ENCODE results near the gene DSG2.

Gene DSG2

GRCh38 chr18:31510319-31510718 lies 12.3 kb downstream of the DSG2 start:
- no peak for TF ChIP-seq ZNF274 (IDR thresholded peaks at IDR 0.05; ENCODE audit: low read depth, low read length)
- H3K4me3 ChIP-seq (ENCODE audit: low read length): no peak overlapping the region

GRCh38 chr18:31511098-31511497 lies 13.1 kb downstream of the DSG2 start:
- TF ChIP-seq ZNF274 (IDR thresholded peaks at IDR 0.05; ENCODE audit: low read depth, low read length): no peak
- H3K4me3 ChIP-seq (ENCODE audit: low read length): no peak overlapping the region

- no peak overlapping the region for H3K4me3 ChIP-seq (ENCODE audit: low read length)
- no peak for TF ChIP-seq ZNF274 (IDR thresholded peaks at IDR 0.05; ENCODE audit: low read depth, low read length)
Observed at GRCh38 chr18:31512203-31512764, 14.3 kb downstream of the DSG2 start.

GRCh38 chr18:31513189-31513935 lies 15.4 kb downstream of the DSG2 start:
- TF ChIP-seq ZNF274 (IDR thresholded peaks at IDR 0.05; ENCODE audit: low read depth, low read length): no peak
- no peak overlapping the region for H3K4me3 ChIP-seq (ENCODE audit: low read length)

GRCh38 chr18:31516437-31516836 lies 18.5 kb downstream of the DSG2 start:
- H3K4me3 ChIP-seq (ENCODE audit: low read length): no peak overlapping the region
- TF ChIP-seq ZNF274 (IDR thresholded peaks at IDR 0.05; ENCODE audit: low read depth, low read length): no peak

GRCh38 chr18:31526374-31526773 lies 28.4 kb downstream of the DSG2 start:
- no peak for TF ChIP-seq ZNF274 (IDR thresholded peaks at IDR 0.05; ENCODE audit: low read depth, low read length)
- H3K4me3 ChIP-seq (ENCODE audit: low read length): no peak overlapping the region

GRCh38 chr18:31533236-31533635 lies 35.3 kb downstream of the DSG2 start:
- no peak overlapping the region for H3K4me3 ChIP-seq (ENCODE audit: low read length)
- no peak for TF ChIP-seq ZNF274 (IDR thresholded peaks at IDR 0.05; ENCODE audit: low read depth, low read length)

GRCh38 chr18:31538837-31539236 lies 40.9 kb downstream of the DSG2 start:
- no peak overlapping the region for H3K4me3 ChIP-seq (ENCODE audit: low read length)
- TF ChIP-seq ZNF274 (IDR thresholded peaks at IDR 0.05; ENCODE audit: low read depth, low read length): no peak

- TF ChIP-seq ZNF274 (IDR thresholded peaks at IDR 0.05; ENCODE audit: low read depth, low read length): no peak
- no peak overlapping the region for H3K4me3 ChIP-seq (ENCODE audit: low read length)
Observed at GRCh38 chr18:31546476-31546875, 48.5 kb downstream of the DSG2 start.

- no peak overlapping the region for H3K4me3 ChIP-seq (ENCODE audit: low read length)
- TF ChIP-seq ZNF274 (IDR thresholded peaks at IDR 0.05; ENCODE audit: low read depth, low read length): no peak
Observed at GRCh38 chr18:31548853-31549252, 50.9 kb downstream of the DSG2 start.

- no peak overlapping the region for H3K4me3 ChIP-seq (ENCODE audit: low read length)
- no peak for TF ChIP-seq ZNF274 (IDR thresholded peaks at IDR 0.05; ENCODE audit: low read depth, low read length)
Observed at GRCh38 chr18:31549416-31549815, 51.4 kb downstream of the DSG2 start.

- TF ChIP-seq ZNF274 (IDR thresholded peaks at IDR 0.05; ENCODE audit: low read depth, low read length): no peak
- no peak overlapping the region for H3K4me3 ChIP-seq (ENCODE audit: low read length)
Observed at GRCh38 chr18:31551883-31552282, 53.9 kb downstream of the DSG2 start.

GRCh38 chr18:31553800-31554199 lies 55.8 kb downstream of the DSG2 start:
- no peak overlapping the region for H3K4me3 ChIP-seq (ENCODE audit: low read length)
- no peak for TF ChIP-seq ZNF274 (IDR thresholded peaks at IDR 0.05; ENCODE audit: low read depth, low read length)

- no peak overlapping the region for H3K4me3 ChIP-seq (ENCODE audit: low read length)
Observed at GRCh38 chr18:31554776-31555175, 56.8 kb downstream of the DSG2 start.

GRCh38 chr18:31555971-31556747 lies 58.2 kb downstream of the DSG2 start:
- H3K4me3 ChIP-seq (ENCODE audit: low read length): no peak overlapping the region
- no peak for TF ChIP-seq ZNF274 (IDR thresholded peaks at IDR 0.05; ENCODE audit: low read depth, low read length)

More at GRCh38 chr18:31554776-31555175, 56.8 kb downstream of the DSG2 start:
- no peak for TF ChIP-seq ZNF274 (IDR thresholded peaks at IDR 0.05; ENCODE audit: low read depth, low read length)

All from GM08714 (cell line).